GM12892 (cell line): Measurements from ENCODE around the gene DEPDC4.

Experiments
- POLR2A ChIP-seq: IDR thresholded peaks from 2 replicates; pipeline ENCODE4 v1.6.1; 2011; ENCODE audit warnings: low read depth, low read length, control low read depth
- POLR2AphosphoS5 ChIP-seq: IDR thresholded peaks from 2 replicates; pipeline ENCODE4 v1.6.1; 2011; ENCODE audit warnings: low read depth, low read length, control low read depth
- TAF1 ChIP-seq: IDR thresholded peaks from 2 replicates; pipeline ENCODE4 v1.6.1; 2011; ENCODE audit warnings: low read depth, mild to moderate bottlenecking, control low read depth, low read length, borderline replicate concordance

- TF ChIP-seq POLR2A (peak; percentile 46; the same call in 1 of the 2 replicates), POLR2AphosphoS5 (no peak), TAF1 (no peak)
These were observed at the start of gene DEPDC4, which contains the start of gene SCYL2 for GRCh38 chr12:100266835-100267602.
